ENCODE data around the gene LRRC8C.

GRCh38 chr1:89712420-89712819, 79.5 kb downstream of the LRRC8C start:
- TF ChIP-seq CTCF (conservative IDR thresholded peaks at IDR 0.05; ENCODE audit: low read depth in 2 of 2) = no peak
- TF ChIP-seq EZH2 (IDR thresholded peaks at IDR 0.05; ENCODE audit: low read depth, unreplicated experiment) = no peak
- no peak for TF ChIP-seq REST (IDR thresholded peaks at IDR 0.05; ENCODE audit: unreplicated experiment)
- no peak for TF ChIP-seq CREB1 (CRISPR knock-in tag; IDR thresholded peaks at IDR 0.05; ENCODE audit: low read depth)
- TF ChIP-seq ZNF331 (CRISPR knock-in tag; IDR thresholded peaks at IDR 0.05; ENCODE audit: low read depth) = no peak
- no peak for TF ChIP-seq POLR2AphosphoS5 (IDR thresholded peaks at IDR 0.05; ENCODE audit: low read depth)
- no peak for TF ChIP-seq EZH2phosphoT487 (IDR thresholded peaks at IDR 0.05; ENCODE audit: unreplicated experiment)
- no peak for TF ChIP-seq JUNB (IDR thresholded peaks at IDR 0.05; ENCODE audit: unreplicated experiment)
- TF ChIP-seq ZNF114 (CRISPR knock-in tag; IDR thresholded peaks at IDR 0.05) = no peak
- TF ChIP-seq NANOG (IDR thresholded peaks at IDR 0.05; ENCODE audit: borderline replicate concordance) = no peak

Measured in GM23338 (cell line).